HG03469 (cell line): Measurements from ENCODE around the gene SARDH.

Experiments
- ATAC-seq: cut with Tn5 transposase; IDR thresholded peaks from one replicate; pipeline ENCODE4 v1.9.1; 2021; ENCODE audit warnings: mild to moderate bottlenecking, moderate library complexity, moderate number of reproducible peaks; ENCODE audit not compliant: unreplicated experiment

SARDH gene

DNA sequence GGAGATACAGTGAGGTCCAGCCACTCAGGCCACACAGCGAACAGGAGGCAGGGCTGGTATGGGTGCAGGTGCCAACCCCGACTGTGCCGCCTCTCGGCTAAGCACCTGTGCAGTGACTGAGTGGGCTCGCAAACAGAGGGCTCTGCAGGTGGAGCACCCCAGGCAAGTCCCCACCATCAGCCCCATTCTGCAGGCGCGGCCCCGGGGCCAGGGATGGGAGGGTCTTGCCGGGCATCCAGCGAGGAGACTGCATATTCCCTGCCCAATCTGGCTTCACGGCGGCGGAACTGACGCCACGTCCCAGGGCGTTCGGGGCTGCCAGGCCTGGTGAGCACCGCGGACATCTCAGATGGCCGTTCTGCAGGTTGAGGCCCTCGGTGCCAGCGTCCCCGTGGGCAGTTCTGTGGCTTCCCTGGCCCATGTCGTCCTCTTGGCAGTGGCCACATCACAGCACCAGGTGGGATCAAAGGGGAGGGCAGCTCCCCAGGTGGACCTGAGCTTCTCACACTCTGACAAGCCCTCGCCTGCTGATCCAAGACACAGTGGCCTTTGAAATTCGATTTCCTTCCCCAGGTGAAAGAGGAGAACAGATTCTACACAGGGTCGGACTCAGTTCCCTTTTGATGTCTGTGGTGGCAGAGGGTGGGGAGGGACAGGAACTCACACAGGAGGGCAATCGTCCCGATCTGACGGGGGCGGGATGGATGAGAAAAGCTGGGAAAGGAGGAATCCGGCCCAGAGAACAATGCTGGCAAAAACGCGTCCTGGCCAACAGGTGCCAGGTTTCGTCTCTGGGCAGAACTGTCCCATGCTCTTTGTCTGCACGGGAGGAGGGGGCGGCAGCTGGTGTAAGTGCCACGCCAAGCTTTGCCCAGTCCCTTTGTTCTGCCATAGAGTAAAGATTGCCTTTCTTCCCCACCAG lies 83.2 kb downstream of the SARDH start:
- no peak for ATAC-seq

DNA sequence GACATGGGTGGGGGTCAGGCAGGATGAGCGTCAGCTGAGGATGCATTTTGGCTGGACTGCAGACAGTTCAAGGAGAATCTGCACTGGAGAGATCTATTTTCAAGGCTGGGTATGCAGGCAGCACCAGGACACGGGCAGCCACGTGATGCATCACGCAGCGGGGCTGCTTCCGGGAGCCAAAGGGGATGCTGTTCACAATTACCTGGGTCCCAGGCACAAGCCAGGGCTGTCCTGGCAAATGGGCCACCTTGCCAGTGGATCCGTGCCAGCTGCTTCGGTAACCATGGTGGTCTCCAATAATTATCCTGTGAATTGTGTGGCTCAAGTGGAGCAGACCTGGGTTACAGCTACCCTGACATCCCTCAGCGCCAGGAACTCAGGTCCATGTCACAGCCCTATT lies 84.5 kb downstream of the SARDH start:
- no peak for ATAC-seq

GRCh38 chr9:133650026-133650425 lies 88.1 kb downstream of the SARDH start:
- no peak for ATAC-seq

DNA sequence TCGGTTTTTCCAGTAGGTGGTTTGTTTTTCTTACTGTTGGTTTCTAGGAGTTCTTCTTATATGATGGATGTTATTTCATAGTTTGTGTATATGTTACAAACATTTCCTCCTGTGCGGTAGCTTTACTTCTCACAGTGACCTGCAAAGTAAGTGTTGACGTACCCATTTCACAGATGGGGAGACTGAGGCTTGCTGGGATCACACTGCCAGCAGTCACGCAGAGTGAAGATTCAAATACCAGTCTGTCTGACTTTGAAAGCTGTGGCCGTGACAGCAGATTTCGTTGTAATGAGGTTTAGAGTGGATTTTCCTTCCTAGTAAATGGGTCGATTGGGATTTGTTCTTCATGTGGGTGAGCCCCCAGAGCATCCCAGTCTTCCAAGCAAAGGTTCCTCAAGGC lies 89.0 kb downstream of the SARDH start:
- ATAC-seq = no peak

DNA sequence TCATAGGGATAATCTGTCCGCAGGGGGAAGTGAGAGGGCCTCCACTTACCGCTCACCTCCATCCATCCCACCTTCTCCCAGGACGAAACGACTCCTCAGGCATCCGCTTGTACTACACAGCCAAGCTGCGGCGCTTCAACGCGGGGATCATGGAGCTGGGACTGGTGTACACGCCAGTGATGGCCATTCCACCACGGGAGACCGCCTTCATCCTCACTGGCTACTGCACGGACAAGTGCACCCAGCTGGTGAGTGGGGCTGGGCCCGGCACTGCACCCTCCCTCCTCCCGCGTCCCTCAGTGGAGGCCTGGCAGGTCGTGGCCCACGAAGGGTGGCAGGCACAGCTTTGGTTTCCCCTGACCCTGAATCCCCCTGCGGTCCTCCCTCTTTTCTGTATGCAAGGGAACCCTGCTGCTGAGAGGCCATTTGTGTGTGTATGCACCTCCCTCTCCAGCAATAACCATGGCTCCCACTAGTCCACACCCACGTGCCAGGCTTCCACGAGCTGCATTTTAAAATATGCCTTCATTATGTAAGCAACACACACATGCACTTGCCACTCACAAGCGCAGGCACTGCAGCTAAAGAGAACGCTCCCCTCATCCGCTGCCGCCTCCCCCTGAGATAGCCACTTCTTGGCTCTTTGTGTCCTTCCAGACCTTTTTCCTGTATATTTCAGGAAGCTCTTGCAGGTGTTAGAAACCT lies 90.2 kb downstream of the SARDH start:
- no peak for ATAC-seq

- no peak for ATAC-seq
Observed at GRCh38 chr9:133647148-133647547, 91.0 kb downstream of the SARDH start.

- ATAC-seq = no peak
Observed at GRCh38 chr9:133645021-133645765, 93.0 kb downstream of the SARDH start.

GRCh38 chr9:133643978-133644760 lies 94.0 kb downstream of the SARDH start:
- no peak for ATAC-seq

GRCh38 chr9:133643362-133643755 lies 94.8 kb downstream of the SARDH start:
- no peak for ATAC-seq

GRCh38 chr9:133642708-133643361 lies 95.3 kb downstream of the SARDH start:
- no peak for ATAC-seq

- no peak for ATAC-seq
Observed at GRCh38 chr9:133641861-133642595, 96.1 kb downstream of the SARDH start.

DNA sequence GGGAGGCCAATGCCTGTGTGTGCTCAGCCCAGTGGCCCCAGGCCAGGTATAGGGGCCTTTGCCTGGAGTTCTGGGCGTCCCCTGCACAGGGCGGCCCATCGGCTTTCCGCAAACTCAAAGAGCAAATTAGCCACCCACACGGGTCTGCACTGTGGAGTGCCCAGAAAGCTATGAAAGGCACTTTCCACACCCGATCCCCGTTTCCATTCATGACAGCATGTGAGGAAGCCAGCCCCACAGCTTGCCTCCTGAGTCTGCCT lies 96.8 kb downstream of the SARDH start:
- no peak for ATAC-seq

DNA sequence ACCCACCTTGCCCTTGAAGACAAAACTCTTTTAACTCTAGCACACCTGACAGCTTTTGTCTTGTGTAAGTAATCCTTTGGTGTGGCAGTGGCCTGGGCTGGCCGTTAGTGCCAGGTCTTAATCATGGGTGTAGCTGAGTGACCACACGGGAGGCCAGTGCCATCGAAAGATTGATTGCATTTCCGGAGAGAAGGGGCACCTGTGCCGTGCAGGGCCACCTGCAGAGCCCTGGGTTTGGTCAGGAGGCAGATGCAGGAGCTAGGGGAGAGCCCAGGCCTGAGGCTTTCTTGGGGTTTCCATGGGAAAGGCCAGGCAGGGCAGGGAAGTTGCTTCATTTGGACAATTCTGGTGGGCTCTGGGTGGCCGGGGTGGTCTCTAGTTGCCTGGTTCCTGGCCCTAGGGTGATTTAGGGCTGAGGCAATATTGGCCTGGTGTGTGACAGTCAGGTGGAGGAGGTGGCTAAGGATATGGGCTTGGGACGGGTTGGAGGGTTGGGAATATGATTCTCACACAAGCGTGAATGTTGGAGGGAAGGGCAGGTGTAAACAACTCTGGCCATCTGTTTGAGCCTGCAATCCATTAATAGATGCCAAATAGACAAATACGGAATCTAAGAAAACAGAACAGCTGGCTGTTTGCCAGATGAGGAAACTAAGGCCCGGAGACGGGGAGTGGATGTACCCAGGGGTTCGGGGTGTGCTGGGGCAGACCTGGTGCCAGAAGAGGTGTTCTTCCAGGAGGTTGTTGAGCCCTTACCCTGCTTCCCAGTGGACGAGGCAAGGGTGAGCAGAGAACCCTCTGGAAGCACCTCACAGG lies 97.4 kb downstream of the SARDH start:
- ATAC-seq = no peak

DNA sequence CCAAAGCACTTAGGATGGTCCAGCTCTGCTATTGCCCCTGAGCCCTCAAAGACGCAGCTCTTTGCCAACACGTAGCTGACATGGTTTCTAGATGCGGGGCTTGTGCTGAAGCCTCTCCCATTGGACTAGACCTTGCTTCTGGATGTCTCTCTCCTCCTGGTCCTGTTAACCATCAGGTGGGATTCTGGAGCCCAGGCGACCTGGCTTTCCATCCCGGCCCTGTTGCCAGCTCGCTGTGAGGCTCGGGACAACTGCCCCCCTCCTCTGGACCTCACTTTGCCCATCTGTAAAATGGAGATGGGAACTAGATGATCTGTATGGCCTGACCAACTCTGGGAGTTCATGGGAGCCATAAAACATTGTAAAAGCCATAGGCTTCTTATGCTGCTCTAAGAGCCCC lies 98.0 kb downstream of the SARDH start:
- no peak for ATAC-seq

DNA sequence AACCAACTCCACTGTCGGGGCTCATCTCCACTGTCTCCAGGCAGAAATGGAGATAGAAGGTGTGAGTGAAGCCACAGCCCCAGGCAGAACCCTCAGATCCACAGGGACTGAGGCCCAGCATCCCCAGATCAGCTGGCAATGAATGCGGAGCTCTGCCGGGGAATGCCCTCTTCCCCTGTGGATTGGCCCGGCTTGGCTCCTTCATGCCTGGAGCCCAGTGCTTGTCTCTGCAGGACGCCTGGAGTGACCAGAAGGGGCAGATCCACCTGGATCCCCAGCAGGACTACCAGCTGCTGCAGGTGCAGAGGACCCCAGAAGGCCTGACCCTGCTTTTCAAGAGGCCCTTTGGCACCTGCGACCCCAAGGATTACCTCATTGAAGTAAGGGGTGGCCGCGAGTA lies 98.5 kb downstream of the SARDH start:
- no peak for ATAC-seq

- no peak for ATAC-seq
Observed at GRCh38 chr9:133638711-133639110, 99.4 kb downstream of the SARDH start.

DNA sequence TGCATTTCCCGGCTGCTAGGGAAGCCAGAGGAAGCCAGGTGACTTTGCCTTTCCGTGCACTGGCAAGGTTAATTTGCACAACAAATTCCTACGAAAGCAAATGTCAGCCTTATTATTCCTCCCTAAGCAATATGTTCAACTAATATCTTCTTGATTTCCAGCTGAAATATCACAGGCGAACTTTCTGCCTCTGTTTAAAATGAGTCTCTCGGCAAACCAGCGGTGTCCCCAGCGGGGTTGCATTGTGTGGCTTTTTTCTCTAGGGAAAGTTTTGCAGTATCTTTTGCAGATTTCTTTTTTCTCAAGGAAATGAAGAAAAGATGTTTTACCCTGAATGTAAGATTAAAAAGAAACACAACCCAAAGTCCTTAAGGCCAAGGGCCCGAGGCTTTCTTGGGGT lies 100.1 kb downstream of the SARDH start:
- ATAC-seq = no peak

DNA sequence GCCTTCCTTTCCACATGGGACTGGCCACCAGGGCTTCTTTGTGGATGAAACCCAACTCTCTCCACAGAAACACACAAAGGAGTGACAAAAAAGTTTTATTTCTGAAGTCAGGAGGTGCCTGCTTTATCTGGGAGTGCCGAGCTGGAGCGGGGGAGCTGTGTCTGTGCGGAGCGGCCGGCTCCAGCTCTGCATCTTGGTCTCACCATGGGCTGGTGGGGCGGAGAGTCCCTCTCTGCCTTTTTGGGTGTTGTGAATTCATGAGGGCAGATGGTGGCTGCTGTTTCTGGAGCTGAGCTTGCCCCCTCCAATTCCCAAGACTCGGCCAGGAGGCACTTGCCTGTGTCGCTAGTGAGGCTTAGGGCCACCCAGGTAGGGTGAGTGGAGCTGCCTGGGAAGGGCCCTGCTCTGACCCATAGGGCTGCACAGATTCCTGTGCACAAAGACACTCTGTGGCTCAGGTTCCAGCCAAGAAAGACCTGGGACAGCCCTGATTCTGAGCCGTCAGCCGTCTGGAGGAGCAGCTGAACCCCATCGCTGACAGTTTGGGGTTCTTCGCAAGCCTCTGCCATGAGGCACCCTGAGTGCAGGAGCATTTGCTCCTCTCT lies 100.6 kb downstream of the SARDH start:
- ATAC-seq = no peak

GRCh38 chr9:133636902-133637301 lies 101.2 kb downstream of the SARDH start:
- no peak for ATAC-seq
